Activated effector memory CD4-positive, alpha-beta T cell treated with anti-CD3 and anti-CD28 coated beads, Interleukin-2, amount 50 U/mL, for 16 hours (primary cell): ENCODE measurements around the gene ZDBF2.
"Not testable (repeated sequence)": the region's sequence is repeated elsewhere in the genome, so short reads cannot be mapped to it uniquely, and the experiment has no call there.

Experiments used
- DNase-seq: peaks from one replicate; pipeline ENCODE4 v3.0.0-alpha.2; 2020

The ZDBF2 gene

DNA sequence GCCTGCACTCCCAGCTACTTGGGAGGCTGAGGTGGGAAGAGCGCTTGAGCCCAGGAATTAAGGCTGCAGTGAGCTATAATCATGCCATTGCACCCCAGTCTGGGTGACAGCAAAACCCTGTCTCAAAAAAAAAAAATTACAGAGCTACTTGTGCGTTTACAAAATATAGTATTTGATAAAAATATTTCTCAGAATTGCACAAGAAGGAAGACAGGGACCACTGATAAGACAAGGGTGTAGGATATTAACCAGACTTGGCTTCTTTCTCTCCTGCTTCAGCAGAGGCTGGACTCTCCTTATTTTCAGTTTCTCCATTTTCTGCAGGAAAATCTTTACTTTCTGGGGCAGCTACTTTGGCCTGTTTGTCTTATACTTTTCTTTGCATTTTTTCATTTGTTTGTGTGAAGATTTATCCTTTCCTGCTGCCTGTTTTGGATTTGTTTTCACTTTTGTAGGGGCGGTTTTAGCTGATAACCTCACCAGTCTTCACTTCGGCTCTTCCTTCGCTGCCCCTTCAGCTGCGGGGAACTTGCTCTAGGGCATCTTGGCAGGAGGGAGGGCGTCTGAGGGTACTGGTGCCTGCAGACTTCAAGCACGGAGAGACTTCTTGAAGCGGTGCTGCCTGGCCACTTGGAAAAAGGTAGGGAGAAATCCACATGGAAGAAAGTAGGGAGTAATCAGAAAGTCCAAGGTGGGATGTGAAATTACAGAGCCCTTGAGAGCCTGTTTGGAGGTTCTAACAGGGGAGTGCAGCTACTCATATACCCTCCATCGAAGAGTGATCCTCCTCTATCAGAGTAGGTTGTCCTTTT is 14.9 kb upstream of the ZDBF2 start:
- DNase-seq = no peak

DNA sequence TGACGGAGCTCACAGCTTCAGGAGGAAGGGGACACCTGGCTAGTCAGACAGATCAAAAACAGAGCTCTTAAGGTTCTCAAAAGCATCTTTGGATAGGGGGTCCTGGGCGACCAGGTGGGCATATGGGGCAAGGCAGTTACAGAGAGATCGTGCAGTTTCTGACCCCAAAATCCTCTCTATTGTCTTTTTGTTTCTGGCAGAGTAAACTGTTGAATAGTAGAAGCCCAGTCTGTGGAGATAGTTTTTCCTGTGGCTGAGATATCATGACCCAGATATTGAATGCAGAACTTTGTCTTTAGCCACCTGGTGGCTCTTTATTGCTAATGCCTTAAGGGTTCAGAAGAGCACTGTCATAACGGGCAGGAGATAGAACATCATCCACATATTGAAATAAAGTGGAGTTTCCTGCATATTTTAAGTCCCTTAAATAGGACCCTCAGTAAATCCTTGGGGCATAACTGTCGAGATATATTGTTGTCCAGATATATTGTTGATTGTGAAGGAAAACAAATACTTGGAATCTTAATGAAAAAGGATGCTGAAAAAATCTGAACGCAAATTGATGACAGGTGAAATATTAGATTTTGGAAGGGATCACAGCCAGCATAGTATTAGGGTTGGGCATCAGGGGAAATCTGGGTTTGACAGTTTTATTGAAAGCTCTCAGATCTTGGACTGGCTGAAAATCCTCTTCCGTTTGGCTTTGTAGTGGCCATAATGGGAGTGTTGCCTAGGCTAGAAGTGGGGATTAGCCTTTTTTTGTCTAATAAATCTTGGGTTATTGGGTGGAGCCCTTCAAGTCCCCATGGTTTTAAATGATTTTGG is 14.1 kb upstream of the ZDBF2 start:
- DNase-seq = no peak

DNA sequence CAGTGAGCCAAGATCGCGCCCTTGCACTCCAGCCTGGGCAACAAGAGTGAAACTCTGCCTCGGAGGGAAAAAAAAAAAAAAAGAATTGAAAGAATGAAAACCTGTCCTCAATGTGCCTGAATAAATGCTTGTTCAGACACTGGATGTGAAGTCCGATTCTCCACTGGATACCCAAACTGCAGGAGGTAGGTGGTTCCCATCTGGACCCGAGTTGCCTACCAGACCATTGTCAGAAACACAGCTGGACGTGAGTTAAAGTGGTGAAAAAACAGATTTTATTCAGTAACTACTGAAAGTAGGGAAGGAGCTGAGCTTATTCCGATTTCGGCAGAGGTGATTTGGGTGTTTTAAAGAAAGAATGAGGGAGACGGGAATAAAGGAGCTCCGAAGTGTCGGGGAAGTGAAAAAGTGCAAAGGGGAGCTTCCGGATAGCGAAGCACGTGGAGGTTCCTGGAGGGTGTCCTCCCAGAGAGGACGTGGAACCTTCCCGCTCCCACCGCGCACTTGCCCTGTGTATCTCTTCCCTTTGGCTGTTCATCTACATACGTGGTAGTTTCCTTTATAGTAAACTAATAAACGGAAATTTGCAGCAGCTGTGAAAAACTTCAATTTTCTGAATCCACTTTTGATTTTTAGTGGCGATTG is 10.4 kb upstream of the ZDBF2 start:
- no peak for DNase-seq

DNA sequence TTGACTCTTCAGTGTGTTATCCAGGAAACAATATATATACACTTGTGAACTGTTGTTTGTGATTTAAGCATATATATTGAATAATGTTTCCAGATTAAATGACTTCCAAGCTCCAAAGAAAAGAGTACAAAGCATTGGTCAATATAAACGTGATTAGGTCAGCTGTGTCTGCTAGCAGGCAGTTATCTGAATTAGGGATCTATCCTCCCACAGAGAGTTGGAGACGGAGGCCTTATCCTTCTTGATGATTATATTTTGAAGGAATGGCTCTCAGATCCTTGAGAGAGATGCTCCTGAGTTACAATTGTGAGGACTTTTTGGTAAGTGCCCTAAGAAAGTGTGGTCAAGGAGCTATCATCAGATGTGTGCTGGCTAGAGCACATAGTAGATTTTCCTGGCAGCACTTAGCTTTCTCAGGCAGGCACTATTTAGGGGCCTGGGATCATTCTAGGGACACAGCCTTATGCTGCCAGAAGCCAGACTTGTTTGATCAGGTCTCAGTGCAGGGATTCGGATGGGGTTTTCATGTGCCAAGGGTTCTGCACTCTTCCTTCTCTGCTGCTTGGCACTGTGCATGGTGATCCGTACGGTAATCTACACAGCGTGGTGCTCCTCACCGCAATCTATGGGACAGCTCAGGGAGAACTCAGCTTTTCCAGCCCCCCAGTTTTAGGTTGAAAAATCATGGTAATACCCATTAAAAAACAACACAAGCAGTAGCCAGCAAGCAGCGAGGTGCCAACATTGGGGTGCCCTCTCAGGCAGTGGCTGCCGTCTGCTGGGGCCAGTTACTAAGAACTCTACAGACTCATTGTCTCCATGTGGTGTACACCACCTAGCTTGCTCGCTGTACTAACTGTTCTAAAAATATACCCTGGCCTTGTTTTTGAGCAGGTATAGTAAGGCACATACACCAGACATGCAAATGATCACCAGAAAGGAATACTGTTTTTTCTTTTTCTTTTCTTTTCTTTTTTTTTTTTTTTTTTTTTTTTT is 8.0 kb upstream of the ZDBF2 start:
- DNase-seq = no peak

DNA sequence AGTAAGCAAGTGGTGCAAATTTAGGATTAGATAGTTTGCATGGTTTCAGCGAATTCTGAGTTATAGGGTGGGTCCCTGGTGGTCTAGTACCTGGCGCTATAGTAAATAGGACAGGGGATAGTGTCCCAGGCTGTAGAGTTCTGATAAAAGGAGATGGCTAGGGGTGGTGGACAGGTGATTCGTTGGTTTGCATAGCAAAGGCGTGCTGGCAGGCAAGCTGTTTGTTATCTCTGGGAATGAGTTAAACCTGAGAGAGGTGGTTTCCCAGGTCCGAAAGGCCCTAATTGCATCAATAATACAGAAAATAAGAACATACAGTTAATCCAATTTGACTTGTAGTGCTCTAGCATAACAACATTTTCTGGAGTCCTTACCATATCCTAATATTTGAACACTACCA is 6.9 kb upstream of the ZDBF2 start:
- no peak for DNase-seq

DNA sequence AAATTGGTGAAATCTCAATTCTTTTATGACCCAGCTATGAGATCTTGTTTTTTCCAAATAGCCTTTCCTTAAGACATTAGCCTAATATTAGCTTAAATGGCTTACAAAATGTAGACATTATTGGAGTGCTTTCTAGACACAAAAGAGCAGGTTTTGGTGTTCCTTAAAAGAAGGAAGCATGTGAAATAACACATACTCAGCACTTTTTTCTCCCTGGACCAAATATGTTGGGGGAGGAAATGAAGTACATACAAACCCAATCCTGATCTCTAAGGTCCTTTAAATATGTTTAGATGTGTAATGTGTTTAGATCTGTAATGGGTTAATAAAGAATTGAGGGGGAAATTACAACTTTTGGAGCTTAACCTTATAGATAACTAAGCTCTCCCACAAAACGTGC is 3.4 kb upstream of the ZDBF2 start:
- no peak for DNase-seq

DNA sequence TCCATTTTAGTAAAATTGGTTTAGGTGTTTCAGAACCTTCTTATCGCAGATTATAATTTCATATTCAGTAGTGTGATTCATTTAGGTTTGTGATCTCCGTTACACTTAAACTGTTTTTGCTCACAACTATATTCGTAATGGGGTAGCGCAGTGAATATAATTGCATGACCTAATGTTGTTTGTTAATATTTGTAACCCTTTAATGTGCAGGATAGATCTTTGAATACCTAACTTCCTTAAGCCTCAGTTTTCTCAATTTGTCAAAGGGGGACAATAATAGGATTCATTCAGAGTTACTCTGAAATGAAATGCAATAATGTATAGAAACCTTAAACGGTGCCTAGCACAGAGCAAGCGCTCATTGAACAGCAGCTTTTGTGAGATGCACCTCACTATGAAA is 558 bp upstream of the ZDBF2 start:
- no peak for DNase-seq

DNA sequence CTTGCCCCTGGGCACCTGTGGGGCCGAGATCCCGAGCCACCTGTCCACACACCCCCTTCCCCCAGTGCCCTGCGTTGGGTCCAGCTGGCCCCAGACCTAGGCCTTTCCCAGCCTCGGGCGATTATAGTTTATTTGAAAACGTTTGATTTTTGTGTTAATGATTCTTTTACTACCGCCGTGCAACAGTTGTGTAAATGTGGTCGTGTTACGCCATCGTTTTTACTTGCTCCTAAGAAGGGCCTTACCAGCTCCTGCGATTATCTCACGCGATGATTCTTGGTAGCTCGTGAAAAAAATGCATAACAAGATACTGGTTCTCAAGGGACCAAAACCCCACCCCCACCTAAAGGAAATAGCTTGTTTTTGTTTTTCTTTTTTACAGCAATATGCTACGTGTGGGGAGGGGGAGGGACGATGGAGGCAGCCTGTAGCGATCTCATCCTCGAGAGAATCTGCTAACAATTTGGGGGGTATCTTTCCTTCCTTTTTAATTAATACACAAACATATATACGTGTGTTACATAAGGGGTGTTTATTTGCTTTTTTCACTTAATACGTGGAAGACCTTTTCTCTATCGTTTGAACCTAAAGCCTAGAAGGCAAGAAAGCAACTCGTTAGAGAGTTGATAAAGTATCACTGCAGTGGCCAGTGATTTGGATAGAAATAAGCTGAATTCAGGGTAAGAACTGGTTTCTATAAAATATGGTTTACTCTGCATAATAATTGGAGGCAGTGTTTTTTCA is 1.0 kb downstream of the ZDBF2 start:
- no peak for DNase-seq

DNA sequence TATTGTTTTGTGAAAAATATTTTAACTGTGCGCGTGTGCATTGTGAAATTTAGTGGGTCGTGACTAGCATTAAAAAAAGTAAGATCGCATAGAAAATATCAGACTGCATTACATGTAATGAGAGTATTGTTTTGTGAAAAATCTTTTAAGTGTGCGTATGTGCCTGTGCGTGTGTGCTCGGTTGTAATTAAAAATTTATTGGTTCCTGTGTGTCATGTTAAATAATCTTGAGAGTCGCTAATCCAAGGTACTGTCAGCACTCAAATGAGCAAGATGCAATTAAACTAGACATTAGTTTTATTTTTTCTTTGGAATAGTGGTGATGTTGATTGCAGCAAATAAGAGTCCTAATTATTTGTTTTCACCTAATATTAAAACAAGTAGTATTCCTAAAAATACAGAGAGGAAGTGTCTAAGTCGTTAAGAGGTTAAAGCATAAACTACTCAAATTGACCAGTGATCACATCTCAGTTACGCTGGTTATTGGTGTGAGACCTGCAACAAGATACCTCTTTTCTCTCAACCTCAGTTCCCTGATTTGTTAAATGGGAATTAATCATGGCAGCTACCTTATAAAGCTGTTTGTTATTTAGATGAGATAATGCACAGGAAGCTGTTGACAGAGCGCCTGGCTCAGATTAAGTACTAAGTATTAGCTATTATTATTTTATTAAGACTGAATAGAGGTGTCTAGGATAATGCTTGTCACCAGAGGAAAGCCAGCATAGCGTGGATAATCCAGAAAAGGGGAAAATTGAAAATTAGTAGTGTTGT is 1.9 kb downstream of the ZDBF2 start:
- no peak for DNase-seq

DNA sequence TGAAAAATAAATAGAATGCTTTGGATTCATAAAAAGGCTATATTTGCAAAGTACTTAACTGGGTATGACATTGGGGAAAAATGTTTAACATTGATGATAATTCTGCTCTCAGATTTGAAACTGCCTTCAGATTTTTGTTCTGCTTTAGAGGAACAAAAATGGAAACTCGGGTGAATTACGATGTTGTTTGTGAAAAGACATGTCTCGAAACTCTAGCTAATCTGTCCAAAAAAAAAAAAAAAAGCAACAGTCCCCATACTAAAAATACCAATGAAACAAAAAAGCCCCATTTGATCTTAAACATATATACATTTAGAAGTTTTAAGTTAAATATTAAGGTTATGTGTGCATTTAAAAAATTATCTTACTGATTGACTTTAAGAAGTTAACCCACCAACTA is 3.0 kb downstream of the ZDBF2 start:
- no peak for DNase-seq

DNA sequence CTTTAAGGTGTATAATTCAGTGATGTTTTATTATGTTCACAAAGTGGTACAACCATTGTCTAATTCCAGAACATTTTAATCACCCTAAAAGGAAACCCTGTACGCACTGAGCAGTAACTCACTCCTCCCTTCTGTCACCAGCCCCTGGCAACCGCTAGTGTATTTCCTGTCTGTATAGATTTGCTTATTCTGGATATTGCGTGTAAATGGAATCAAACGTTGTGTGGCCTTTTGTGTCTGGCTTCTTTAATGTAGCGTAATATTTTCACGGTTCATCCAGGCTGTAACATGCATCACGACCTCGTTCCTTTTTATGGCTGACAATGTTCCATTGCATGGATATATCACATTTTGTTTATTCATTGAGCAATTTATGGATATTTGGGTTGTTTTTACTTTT is 8.3 kb downstream of the ZDBF2 start:
- no peak for DNase-seq

DNA sequence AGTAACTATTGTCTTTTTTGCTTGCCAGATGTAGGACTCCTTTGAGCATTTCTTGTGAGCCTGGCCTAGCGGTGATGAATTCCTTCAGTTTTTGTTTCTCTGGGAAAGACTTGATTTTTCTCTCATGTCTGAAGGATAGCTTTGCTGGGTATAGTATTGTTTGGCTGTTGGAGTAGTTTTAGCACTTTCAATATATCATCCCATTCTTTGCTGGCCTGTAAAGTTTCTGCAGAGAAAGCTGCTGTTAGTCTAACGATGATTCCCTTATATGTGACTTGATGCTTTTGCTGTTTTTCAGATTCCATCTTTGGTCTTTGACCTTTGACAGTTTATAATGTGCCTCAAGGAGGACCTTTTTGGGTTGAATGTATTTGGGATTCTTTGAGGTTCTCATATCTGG is 12.7 kb downstream of the ZDBF2 start:
- no peak for DNase-seq

DNA sequence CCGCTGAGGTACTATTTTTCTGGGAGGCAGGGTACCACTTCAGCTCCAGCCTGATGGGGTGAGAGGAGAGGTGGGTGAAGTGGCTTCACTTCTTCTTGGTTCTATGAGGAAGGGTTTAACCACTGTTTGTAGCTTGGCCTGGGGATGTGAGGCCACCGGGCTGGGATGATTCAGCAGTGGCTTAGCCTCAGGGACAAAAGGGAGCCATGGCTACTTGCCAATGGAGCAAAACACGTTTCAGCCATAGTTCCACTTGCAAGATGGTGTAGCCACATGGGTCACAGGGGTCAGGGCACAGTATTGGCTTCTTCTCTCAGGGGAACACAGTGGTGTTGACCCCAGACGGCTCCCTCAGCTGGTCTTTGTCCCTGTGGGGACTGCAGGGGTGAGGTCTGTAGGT is 14.9 kb downstream of the ZDBF2 start:
- no peak for DNase-seq

DNA sequence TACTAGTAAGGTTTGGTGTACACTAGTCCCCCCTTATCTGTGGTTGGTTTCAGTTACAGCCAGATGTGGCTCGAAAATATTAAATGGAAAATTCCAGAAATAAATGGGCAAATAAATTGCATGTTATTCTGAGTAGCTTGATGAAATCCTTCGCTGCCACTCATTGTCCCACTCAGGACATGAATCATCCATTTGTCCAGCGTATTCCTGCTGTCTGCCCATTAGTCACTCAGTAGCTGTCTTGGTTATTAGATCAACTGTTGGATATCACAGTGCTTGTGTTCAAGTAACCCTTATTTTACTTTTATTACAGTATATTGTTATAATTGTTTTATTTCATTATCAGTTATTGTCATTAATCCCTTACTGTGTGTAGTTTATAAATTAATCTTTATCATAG is 21.7 kb downstream of the ZDBF2 start:
- no peak for DNase-seq

DNA sequence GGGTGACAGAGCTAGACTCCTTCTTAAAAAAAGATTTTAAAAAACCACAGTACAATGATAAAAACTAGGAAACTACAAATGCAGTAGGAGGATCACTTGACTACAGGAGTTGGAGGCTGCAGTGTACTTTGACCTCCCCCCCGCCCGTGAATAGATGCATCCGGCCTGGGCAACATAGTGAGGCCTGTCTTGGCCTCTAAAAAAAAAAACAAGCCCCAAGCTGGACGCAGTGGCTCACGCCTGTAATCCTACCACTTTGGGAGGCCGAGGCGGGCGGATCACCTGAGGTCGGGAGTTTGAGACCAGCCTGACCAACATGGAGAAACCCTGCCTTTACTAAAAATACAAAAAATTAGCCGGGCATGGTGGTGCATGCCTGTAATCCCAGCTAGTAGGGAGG is 25.1 kb downstream of the ZDBF2 start:
- not testable (repeated sequence) for DNase-seq

DNA sequence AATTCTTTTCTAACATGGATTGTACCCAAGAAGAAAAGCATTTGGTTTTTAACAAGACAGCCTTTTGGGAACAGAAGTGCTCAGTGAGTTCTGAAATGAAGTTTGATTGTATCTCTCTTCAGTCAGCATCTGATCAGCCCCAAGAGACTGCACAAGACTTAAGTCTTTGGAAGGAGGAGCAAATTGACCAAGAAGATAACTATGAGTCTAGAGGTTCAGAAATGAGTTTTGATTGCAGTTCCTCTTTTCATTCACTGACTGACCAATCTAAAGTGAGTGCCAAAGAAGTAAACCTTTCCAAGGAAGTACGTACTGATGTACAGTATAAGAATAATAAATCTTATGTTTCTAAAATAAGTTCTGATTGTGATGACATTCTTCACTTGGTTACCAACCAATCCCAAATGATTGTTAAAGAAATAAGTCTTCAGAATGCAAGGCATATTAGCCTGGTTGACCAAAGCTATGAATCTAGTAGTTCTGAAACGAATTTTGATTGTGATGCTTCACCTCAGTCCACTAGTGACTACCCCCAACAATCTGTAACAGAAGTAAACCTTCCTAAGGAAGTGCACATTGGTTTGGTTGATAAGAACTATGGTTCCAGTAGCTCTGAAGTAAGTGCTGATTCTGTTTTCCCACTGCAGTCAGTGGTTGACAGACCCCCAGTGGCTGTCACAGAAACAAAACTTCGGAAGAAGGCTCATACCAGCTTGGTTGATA is 31.2 kb downstream of the ZDBF2 start:
- no peak for DNase-seq

DNA sequence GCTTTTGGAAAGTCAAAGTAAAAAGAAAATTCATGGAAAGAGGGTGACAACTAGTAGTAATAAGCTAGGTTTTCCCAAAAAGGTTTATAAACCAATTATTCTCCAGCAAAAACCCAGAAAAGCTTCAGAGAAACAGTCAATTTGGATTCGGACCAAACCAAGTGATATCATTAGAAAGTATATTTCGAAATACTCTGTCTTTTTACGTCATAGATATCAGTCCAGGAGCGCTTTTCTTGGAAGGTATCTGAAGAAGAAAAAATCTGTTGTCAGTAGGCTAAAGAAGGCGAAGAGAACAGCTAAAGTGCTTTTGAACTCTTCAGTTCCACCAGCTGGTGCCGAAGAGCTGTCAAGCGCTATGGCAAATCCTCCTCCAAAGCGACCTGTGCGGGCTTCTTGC is 36.6 kb downstream of the ZDBF2 start:
- no peak for DNase-seq

DNA sequence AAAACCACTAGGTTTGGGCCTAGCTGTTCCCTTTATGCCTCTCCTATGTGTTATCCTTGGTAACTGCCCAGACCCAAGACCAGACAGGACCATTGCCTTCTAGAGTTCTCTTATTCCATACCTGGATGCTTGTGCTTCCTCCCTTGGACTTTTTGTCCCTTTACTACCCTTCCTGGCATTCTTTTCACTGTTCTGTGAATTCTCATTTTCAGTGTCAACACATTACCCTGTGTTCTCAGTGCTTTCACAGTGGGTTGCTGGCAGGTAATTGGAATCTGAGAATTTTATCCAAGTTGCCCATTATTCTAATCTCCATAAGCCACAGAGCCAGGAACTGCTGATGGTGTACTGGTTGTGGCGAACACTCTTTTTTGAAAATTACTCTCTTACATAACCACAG is 41.7 kb downstream of the ZDBF2 start:
- DNase-seq = no peak

DNA sequence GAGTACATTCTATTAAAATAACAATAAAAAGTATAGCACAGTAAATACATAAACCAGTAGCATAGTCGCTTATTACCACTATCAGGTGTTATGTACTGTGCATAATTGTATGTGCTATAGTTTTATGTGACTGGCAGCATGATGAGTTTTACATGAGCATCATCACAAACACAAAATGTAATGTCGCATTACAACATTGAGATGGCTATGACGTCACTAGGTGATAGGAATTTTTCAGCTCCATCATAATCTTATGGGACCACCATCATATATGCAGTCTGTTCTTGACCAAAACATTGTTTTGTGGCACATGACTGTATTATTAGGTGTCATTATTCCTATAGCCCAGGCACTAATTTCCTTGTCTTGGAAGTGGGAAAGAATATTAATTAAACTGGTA is 48.6 kb downstream of the ZDBF2 start:
- no peak for DNase-seq

DNA sequence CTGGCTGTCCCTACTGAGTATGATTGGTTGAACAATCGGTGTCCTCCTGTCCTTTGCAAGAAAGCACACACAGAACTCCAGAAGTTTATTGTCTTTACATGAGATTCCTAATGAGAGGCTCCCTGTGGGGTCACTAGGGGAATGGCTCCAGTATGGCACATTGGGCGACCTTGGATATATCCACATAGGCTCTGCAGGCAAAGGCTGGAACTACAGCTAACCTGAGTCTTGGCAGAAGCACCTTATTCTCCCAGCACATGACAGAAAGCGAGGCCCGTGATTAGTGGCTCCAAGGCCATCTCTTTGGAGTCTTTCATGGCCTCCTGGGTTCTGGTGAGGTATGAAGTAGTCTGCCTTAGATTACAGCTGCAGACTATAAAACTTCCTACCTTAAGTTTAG is 49.0 kb downstream of the ZDBF2 start:
- no peak for DNase-seq
